HG02884 (cell line): Measurements from ENCODE around the gene ADD3.
"Not testable (repeated sequence)": the region's sequence is repeated elsewhere in the genome, so short reads cannot be mapped to it uniquely, and the experiment has no call there.

Experiments used
- ATAC-seq: cut with Tn5 transposase; IDR thresholded peaks from one replicate; pipeline ENCODE4 v1.9.1; 2021; ENCODE audit warnings: mild to moderate bottlenecking, moderate library complexity; ENCODE audit not compliant: unreplicated experiment

ADD3 gene

DNA sequence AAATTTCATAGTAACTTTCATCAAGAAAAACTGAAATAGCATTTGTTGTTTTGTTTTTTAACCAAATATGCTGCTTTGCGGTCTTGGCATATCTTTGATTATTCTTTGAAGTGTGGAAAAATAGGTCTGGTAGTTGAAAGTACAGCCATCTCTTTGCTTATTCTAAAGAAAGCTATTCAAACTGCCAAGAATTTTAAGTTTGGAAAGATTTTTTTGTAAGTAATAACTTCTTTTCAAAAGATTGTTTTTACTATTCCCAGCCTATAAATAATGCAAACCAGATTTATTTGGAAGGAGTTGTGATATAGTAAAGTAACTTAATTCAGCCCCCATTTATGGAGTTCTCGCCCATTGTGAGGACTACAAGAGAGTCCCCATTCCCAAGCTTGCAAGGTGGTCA lies 87.0 kb downstream of the ADD3 start:
- no peak for ATAC-seq

DNA sequence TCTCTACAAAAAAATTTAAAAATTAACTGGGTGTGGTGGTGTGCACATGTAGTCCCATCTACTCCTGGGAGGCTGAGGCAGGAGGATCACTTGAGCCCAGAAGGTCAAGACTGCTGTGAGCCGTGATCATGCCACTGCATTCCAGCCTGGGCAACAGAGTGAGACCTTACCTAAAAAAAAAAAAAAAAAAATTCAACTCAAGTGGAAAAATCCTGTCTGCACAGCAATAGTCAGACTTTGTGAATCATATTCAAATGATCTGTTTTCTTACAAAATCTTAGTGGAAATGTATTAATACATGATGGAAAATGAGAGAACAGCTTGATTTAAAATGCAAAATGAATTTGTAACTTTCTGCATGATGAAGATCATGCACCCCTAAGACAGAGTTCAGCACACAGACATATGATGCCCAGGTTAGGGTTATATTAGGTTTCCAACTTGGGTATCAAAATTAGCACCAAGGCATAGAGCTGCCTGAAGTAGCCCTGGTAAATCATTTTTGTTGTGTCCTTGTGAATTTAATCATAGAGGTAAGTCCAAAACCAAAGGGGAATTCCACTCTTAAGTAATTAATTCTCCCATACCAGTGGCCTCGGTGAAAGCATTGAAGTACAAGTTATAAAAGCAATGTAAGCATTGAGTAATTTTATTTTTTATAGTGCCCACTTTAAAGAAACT lies 93.8 kb downstream of the ADD3 start:
- peak; percentile 47 for ATAC-seq

- no peak for ATAC-seq
Observed at GRCh38 chr10:110103921-110104461, 96.2 kb downstream of the ADD3 start.

- no peak for ATAC-seq
Observed at GRCh38 chr10:110105873-110106272, 98.1 kb downstream of the ADD3 start.

DNA sequence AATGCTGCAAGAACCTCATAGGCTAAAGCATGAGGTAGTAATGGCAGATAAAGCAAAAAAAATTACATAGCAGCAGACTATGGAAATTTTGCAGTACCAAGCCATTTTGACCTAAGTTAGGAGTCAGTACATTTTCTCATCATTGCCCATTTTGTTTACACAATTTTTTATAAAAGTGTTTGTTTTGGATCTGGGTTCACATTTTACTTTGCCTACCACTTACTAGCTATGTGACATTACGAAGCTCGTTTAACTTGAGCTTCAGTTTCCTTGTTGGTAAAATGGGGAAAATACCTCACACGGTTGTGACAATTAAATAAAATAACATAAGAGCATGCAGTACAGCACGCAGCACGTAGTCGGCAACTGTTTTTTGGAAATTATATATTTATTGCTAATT lies 99.6 kb downstream of the ADD3 start:
- ATAC-seq, result no peak

- no peak for ATAC-seq
Observed at GRCh38 chr10:110107887-110108286, 100.1 kb downstream of the ADD3 start.

GRCh38 chr10:110109511-110109910 lies 101.7 kb downstream of the ADD3 start:
- ATAC-seq, result no peak

DNA sequence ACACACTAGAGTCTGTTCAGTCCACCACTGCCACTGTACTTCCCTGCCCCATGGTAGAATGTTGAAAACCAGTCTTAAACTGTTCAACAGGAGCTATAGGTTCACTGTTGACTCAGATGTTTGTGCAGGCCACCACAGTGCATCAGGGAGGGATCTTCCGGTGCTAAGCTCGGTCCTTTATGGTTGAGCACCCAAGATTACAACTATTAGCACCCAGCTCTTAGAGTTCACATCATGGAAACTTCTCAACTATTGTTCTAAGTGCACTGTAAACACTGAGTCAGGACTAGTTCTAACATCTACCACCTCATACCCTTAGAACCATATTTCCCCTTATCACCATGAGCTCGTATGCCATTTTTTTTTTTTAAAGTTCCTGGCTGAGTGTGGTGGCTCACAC lies 102.6 kb downstream of the ADD3 start:
- ATAC-seq, result no peak

DNA sequence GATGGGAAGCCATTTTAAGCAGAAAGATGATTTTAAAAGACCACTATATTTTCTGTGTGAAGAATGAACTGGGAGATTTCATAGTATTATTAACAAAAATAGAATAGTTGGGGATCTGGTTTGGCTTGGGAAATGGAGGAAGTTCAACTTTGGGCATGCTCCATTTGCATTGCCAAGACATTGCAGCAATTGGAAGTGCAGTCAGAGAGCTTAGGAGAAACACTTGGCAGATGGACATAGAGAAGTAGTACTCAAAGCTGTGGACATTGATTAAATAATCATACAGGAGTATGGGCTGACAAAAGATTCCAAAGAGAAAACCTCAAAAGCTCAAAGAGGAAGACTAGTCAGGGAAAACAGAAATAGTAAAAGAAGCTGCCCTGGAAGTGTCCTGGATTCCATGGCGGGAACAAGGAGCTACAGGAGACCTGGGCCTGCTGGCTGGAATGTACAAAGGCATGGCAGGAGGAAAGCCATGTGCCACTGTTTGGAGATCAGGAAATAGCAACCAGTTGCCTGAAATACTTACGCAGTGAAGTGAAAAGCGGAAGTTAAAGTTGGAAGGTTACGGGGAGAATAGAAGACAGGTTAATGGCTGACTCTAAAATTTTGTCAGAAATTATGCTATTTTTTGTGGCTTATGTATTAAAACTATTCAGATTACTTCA lies 106.0 kb downstream of the ADD3 start:
- no peak for ATAC-seq

DNA sequence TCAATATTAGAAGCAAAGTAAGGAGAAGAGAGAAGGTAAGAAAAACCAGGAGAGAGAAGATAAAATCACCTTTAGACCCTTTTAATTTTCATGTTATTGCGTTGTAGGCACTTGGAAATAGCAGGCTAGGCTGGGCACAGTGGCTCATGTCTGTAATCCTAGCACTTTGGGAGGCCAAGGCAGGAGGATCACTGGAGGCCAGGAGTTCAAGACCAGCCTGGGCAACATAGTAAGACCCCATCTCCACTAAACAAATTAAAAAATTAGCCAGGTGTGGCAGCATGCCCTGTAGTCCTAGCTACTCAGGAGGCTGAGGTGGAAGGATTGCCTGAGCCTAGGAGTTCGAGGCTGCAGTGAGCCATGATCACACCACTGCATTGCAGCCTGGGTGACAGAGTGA lies 106.9 kb downstream of the ADD3 start:
- not testable (repeated sequence) for ATAC-seq

DNA sequence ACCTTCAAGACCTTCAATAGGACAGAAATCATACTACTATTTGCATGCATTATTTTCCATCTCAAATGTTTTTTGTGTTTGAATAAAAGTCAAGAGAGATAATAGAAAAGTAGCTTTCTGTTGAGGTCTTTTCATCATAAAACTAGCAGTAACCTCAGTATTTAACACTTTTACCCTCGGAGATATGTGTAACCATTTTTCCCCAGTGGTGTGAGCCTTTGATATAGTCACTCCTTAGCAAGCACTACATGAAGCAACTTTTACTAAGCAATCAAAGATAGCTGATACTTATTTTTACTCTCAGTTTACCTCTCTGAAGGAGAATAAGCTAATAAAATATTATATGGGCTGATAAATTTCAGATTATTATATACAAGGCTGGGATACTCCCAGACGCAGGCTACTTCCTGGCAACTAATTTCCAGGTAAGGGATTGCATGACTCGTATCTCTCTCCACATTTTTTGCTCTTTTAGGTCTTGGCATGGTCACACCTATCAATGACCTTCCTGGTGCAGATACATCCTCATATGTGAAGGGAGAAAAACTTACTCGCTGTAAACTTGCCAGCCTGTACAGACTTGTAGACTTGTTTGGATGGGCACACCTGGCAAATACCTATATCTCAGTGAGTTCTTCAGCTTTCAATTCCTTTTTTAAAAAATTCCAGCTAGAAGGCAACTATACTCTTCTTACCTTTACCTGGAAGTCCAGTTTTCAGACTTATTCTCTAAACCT lies 108.2 kb downstream of the ADD3 start:
- no peak for ATAC-seq

- no peak for ATAC-seq
Observed at GRCh38 chr10:110118891-110119621, 111.3 kb downstream of the ADD3 start.

- no peak for ATAC-seq
Observed at GRCh38 chr10:110123594-110123993, 115.8 kb downstream of the ADD3 start.

DNA sequence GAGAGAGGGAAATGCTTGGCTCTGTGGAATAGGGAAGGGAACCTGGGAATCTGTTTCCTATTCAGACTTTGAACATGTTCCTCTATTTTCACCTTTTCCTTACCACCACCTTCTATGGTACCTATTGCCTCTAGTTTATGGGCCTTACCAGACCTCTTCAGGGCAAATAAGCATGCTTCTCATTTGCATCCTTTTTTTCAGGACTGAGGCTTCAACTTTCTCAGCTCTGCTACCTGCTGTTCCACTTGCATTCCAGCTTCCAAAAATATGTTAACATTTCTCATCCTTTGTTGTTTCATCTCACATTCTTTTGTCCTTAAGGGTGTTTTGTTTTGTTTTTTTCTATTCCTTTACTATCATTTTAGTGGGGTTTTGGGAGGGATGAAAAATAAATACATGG lies 121.7 kb downstream of the ADD3 start:
- ATAC-seq, result no peak

- no peak for ATAC-seq
Observed at GRCh38 chr10:110134917-110135316, 127.1 kb downstream of the ADD3 start.

DNA sequence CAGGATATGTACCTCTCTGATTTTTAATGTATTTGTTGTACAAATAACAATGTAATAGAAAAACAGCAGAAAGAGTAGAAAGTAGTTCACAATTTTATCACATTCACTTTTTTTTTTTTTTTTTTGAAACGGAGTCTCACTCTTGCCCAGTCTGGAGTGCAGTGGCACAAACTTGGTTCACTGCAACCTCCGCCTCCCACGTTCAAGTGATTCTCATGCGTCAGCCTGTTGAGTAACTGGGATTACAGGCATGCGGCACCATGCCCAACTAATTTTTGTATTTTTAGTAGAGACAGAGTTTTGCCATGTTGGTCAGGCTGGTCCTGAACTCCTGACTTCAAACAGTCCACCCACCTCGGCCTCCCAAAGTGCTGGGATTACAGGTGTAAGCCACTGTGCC lies 128.1 kb downstream of the ADD3 start:
- not testable (repeated sequence) for ATAC-seq

GRCh38 chr10:110137142-110137545 lies 129.4 kb downstream of the ADD3 start:
- ATAC-seq, result no peak

GRCh38 chr10:110138197-110138812 lies 130.5 kb downstream of the ADD3 start:
- peak; percentile 44 for ATAC-seq

DNA sequence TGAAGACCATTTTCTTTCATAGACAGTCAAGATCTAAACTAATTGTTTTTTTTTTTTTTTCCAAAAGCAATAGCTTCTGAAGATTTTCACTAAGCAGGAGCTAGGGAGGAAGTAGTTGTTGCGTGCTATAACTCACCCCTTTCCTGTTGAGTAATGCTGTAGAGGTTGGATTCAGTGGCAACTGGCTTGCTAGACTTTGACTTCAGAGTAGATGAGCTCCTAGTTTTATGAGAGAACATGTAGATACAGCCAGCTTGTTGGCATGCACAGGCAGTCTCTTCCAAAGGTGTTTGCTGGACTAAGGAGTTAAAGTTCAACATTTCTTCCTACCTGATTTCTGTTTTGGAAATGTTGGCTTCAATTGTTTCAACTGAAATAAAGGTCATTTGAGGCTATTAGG lies 133.4 kb downstream of the ADD3 start:
- no peak for ATAC-seq

DNA sequence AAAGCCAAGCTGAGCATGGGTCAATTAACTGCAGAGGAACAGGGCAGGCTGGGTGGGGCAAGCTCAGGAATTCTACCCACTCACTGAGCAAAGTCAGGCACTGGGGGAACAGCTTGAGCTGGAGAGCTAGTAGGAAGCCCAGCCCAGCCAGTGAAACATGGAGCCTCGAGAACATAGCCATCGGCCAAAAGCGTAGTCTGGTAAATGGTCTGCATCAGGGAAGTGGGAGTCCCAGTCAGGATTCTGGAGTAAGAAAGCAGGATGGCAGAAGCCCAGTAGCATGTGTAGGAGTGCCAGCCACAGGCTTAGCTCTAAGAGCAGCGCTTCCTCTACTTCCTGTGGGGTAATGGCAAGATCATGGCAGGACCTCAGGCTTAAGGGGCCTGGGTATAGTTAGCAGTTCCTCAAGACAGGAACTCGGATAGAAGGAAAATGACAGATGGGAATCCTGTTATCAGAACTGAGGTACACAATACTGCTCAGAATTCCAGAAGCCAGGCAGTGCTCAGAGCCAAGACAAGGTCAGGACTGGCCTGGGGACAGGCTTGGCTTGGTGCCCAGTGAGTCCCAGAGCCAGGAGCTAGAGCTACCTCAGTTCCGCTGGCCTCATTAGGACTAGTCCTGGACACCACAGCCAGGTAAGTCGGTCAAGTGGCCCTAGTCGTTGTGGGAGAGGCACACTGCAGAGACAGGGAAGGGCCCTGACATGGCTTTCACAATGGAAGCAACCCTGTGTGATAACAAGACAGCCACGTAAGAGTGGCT lies 134.3 kb downstream of the ADD3 start:
- no peak for ATAC-seq
